Left forelimb (tissue), 1 donor: ENCODE measurements around the gene SLC4A2.
A peak's percentile ranks its signal among the peaks of the same experiment; 100 is the strongest.

ENCODE experiments used
- DNase-seq: peaks from one replicate; pipeline ENCODE4 v3.0.0-alpha.2; 2018; ENCODE audit warnings: low spot score

The SLC4A2 gene

GRCh38 chr7:151045967-151046366 lies 13.4 kb upstream of the SLC4A2 start:
- no peak for DNase-seq

DNA sequence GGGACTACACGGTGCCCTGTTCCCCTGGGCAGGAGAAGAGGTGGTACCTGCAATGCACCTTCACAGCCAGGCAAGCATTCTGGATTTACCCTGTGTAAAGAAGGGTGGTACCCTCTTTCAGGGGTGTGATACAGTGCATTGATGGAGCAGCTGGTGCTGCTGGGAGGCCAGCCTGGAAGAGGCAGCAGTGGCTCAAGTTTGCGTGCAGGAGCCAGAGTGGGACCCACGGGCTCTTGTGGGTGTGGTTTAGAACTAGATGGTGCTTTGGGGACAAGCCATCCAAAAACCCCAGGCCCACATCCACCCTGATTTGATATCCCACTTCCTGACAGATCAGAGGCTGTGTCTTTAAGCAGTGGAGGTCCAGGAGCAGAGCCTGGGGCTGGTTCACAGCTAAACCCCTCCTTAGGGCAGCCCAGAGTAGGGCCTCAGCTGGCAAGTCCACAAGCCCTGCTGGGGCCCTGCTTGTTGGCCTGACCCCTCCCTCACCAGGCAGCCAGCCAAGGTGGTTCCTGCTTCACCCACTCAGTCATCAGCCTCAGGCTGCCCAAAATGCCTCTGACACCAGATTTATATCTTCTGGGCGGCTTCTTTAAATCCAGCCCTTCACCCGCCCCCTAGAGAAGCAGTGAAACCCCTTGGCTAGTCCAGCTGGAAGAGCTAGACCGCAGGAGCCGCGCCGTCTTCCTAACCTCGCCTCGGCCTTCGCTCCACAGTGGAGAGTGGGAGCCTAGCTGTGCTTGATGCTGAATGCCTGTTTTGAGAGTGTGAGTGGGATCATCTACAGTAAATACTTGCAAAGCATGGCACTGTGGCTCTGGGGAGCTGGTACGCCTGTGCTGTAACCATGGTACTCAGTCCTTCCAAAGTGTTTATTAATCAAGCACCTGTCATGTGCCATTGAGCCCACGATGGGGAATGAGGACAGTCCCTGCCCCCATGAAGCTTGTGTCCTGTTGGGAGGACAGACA lies 12.5 kb upstream of the SLC4A2 start:
- DNase-seq: no peak

- no peak for DNase-seq
These were observed 11.2 kb upstream of the SLC4A2 start, which contains the start of gene ASIC3 for GRCh38 chr7:151047976-151048815. Gene ASIC3, plus strand, starts transcription at chr7:151048531. Its CDS starts 355 bp downstream, at chr7:151048886.

DNA sequence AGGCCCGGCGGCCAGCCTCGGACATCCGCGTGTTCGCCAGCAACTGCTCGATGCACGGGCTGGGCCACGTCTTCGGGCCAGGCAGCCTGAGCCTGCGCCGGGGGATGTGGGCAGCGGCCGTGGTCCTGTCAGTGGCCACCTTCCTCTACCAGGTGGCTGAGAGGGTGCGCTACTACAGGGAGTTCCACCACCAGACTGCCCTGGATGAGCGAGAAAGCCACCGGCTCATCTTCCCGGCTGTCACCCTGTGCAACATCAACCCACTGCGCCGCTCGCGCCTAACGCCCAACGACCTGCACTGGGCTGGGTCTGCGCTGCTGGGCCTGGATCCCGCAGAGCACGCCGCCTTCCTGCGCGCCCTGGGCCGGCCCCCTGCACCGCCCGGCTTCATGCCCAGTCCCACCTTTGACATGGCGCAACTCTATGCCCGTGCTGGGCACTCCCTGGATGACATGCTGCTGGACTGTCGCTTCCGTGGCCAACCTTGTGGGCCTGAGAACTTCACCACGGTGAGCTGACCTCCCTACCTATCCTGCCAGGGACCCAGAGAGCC lies 10.4 kb upstream of the SLC4A2 start:
- no peak for DNase-seq

DNA sequence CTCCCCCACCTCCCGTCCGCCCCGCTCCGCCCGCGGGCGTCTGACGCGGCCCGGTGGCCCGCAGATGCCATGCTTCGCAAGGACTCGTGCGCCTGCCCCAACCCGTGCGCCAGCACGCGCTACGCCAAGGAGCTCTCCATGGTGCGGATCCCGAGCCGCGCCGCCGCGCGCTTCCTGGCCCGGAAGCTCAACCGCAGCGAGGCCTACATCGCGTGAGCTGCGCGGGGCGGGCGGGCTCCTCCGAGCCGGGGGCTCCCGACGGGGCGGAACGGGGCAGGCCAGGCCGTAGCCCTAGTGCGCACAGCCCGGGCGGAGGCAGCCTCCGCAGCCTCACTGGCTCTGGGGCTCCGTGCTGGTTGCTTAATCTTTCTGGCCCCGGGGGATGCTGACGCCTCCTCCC lies 8.3 kb upstream of the SLC4A2 start:
- peak; percentile 82 for DNase-seq

GRCh38 chr7:151053096-151053495 lies 6.3 kb upstream of the SLC4A2 start:
- DNase-seq: no peak

DNA sequence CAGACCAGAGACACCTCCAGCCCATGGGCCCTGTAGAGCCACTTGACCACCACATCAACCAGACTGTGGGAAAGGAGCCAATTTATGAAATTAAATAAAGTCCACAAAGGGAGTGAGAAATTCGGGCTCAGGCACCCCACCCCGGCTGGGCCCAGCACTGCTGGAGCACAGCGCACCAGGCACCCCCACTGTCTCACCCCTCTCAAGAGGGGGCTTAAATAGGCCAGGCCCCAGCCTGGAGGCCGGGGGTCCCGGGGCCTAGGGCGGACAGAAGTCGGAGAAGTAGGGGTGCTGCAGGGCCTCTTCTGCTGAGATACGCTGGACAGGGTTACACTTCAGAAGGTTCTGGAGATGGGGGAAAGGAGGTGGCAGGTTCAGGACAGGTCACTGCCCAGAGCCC lies 5.6 kb upstream of the SLC4A2 start:
- no peak for DNase-seq

DNA sequence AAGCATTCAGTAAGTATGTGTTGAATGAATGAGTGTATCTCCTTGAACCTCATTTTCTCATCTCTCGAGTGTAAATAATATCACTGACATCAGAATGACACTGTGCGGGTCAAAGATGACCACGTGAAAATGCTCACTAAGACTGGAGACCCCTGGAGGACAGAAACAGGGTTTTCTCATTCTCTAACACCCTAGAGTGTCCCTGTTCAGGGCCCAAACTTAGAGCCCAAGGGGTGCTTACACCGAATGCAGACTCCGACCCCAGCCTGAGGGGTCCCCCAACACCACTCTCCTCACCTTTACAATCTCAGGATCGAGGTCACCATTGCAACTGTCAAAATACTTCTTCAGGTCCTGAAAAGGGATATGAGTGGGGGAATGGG lies 3.1 kb upstream of the SLC4A2 start:
- no peak for DNase-seq

DNA sequence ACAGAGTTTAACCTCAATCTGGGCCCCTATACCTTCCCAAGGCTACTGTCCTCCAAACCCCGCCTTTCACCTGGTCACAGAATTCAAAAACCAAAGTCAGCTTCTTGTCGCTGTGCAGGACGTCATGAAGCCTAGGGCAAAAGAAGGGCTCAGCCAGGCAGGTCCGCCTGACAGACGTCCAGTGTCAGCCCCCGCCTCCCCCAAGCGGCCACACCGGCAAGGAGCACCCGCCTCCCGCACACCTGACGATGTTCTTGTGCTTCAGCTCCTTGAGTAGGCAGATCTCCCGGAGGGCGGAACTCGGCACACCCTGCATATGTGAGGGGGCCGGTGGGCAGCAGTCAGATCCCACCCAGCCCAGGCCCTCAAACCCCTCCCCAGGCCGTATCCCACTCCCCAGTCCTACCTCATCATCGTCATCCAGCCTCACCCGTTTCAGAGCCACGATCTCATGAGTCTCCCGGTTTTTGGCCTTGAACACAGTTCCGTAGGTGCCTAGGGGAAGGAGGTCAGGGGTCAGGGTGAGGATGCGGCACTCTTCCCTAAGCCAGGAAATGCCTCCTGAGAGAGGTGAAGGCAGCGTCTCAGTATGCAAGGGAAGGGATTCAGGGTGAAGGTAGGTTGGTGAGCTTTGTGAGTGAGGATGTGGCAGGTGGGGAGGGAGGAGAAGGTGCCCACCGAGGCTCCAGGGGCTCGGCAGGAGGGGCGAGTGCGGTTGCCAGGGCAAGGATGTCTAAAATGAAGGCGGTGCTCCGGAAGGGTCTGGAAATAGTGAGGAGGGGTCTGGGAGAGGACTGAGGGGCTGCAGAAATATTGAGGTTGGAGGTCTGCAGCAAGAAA lies 2.5 kb upstream of the SLC4A2 start:
- DNase-seq: no peak

DNA sequence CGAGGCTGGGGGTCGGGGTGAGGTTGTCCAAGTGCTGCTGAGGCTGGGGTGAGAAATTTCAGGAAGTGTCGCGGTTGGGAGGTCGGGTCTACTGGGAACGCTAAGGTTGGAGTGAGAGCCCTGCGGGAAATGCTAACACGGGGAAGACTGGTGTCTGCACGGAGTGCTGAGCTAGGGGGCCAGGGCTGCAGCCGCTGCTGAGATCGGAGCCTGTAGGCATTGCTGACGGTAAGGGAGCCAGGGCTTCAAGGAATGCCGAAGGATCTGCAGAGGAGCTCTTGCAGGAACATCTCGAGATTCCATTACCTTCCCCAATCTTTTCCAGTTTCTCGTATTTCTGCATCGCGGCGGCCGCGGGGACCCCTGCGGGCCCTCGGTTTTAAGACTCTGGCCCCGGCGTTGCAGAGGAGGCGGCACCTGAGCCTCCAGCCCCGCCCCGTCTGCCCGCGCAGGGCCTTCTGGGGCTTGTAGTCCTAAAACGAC lies 1.8 kb upstream of the SLC4A2 start, which contains the start of gene CDK5:
TSS of gene CDK5 (minus strand) at position 392 of the 483 bp plus-strand sequence. CDS start at position 343, 49 bp downstream.
- DNase-seq: no peak

DNA sequence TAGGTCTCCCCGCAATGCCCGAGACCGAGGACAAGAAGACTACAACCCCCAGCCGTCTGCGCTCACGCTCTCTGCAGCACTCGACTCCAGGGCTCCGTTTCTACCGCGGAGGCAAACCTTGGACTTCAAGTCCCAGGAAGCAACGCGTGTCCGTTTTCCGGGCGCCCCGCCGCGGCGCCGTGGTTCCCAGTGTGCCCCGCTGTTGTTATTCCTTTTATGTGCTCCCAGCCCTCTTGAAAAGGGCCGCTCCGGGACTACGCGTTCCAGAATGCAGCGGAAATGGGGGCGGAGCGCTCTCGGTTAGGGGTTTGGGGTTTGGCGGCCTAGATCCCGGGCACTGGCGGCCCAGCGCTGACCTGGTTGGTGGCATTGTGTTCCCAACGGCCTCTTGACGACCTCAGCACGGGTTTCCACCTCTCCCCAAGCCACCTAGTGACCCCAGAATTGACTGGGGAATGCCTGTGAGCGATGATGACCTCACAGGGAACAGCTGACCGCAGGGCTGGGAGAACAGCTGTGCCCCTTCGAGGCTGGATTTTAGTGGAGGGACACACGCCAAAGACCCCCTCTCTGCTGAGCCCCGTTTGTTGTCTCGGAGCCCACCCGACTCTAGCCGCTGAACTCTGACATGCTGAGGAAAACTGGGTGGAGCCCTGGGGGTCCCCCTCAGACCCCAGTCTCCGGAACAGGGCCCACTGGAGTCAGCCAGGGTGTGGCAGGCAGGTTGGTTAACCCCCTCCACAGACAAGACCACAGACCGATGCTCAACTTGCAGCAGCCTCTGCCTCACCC lies 1.2 kb upstream of the SLC4A2 start:
- peak; percentile 99 for DNase-seq

DNA sequence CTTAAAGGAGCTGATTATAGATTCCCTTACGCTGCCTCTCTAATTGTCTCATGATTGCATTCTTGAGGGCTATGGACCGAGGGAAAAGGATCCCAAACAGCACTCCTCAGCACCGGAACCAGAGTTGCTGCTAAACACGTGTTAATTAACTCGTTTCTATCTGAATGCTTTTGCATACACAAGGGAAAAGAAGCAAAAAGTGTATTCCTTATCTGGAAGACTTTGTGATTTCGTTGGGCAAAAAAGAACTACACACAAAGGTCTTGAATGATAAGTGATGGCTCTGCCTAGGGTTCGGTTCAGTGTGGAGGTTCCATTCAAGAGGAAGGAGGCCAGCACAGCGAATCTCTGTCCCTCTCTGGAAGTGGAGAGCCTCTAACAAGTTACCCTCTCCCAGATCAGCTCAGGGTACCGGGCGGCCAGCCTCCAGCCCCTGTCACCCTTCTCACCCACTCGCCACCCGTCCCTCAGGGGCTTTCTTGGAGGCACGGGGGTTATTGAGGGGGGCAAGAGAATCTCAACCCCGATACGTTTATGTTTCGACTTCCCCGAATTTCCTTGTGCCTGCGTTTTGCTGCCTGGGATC lies 515 bp upstream of the SLC4A2 start:
- DNase-seq: no peak

DNA sequence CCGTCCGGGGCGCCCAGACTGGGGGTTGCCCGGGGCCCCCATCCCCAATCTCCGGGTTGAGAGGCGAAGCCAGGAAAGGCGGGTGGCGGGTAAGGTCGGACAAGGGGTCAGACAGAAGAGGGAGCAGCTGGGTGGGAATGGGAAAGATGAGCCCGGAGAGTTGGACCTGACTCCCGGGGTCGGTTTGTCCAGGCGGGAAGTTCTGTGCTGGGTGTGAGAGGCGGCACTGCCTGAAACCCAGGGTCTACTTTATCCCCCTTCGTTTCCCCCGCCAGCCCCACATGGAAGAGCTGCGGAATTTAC lies 675 bp downstream of the SLC4A2 start:
- no peak for DNase-seq

GRCh38 chr7:151060416-151061212 lies 1.2 kb downstream of the SLC4A2 start:
- DNase-seq: no peak

DNA sequence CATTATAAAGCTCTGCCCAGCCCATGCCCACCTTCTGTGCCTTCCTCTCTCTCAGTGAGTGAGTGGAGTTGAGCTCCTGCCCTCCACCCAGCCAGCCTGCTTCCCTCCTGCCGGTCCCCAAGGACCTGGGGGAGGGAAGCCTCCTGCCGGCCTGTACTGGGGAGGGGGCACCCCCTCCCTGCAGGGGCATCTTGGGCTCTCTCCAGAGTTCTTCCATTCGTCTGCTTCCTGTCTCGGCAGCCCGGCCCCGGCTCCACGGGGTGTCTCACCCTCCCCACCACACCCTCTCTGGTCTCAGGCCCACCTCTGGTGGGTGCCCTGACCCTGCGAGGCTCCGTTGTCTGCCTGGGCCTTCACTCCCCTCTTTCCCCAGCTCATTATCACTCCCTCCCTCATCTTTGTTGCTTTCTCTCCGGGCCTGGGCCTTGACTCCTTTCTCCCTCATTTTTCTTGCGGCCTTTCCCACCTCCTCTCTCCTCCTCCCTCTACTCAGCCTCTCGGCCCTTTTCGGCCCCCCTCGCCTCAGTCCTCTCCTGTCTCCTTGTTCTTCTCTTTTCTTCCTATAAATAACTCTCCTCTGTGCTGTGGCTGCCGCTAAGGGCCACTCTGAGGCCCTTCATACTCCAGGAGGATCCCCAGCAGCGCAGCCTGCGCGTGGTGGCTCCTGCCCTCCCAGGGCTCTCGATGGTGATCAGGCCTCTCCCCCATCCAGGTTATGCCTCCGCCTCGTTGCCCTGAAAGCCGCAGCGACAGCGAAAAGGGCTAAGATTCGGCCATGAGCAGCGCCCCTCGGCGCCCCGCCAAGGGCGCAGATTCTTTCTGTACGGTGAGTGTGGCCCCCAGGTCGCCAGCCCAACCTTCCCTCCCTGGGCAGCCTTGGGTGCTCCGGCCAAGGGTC lies 2.1 kb downstream of the SLC4A2 start:
- no peak for DNase-seq

GRCh38 chr7:151062111-151062398 lies 2.7 kb downstream of the SLC4A2 start:
- no peak for DNase-seq

DNA sequence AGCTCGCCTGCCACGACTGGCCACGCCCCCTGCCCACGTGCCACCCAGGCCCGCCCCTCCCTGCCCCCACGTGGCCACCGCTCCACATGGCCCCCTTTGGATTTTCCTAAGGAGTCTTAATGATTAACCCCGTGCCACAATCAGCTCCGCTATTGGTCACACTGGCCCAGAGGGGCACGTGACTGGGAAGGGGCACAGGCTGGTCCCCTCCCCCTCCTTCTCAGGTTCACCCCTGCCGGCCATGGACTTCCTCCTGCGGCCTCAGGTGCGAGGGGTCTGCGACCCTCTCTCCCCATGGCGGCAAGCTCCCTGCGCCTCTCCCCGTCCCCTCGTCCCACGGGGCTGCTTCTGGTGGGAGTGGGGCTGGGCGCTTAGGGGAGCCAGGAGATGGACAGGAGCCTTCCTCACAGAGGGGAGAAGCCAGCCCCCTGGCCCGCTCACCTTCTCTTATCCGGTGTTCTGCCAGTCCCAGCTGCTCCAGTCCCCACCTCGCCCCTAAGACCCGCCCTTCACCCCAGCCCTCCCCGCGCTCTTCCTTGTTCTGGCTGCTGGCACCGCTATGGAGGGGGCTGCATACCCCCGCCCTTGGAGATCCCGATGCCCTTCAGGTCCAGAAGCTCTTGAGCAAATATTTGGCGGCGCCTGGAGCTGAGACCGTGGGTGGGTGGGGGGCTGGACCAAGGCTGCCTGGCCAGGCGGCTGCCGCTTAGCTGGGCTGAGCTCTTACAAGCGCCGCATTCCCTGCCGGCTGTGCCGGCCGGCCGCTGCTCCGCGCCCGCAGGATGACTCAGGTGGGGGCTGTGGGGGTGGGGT lies 3.2 kb downstream of the SLC4A2 start:
- no peak for DNase-seq

- no peak for DNase-seq
These were observed 3.8 kb downstream of the SLC4A2 start for GRCh38 chr7:151063212-151063561.
